GM15510 (cell line): ENCODE measurements around the gene STX1B.

ENCODE experiments used
- POLR2A ChIP-seq: IDR thresholded peaks from 3 replicates; pipeline ENCODE4 v1.6.1; 2011; ENCODE audit warnings: borderline replicate concordance; ENCODE audit not compliant: insufficient read length; ENCODE audit errors: extremely low read depth

STX1B gene

GRCh38 chr16:30972872-30973271, 37.6 kb downstream of the STX1B start:
- no peak for TF ChIP-seq POLR2A

DNA sequence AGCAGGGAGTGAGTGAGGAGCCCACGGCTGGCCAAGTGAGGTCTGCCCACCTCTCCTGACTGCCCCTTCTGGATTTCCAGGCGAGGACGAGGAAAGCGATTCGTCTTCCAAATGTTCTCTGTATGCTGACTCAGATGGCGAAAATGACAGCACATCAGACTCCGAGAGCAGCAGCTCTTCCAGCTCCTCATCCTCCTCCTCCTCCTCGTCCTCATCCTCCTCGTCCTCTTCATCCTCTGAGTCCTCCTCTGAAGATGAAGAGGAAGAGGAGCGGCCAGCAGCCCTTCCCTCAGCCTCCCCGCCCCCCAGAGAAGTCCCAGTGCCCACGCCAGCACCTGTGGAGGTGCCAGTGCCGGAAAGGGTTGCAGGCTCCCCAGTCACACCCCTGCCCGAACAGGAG, 39.1 kb downstream of the STX1B start:
- no peak for TF ChIP-seq POLR2A

GRCh38 chr16:30969246-30969842, 41.1 kb downstream of the STX1B start:
- no peak for TF ChIP-seq POLR2A

DNA sequence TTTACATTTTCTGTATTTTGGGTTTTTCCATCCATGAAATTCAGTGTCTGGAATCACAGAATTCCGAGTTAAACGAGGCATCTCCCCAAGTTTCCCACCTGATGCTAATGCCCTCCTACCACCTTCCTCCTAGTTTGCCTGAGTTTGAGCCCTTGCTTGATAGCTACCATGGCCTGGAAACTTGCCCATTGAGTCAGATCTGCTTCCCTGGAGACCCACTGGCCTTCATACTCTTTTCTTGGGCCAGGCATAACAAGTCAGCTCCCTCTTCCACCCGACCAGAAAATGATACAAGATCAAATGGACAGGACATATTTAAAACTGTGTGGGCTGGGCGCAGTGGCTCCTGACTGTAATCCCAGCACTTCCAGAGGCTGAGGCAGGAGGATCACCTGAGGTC, 42.6 kb downstream of the STX1B start:
- TF ChIP-seq POLR2A: no peak

GRCh38 chr16:30966033-30966619, 44.3 kb downstream of the STX1B start:
- TF ChIP-seq POLR2A: peak; percentile 12

GRCh38 chr16:30965436-30965835, 45.0 kb downstream of the STX1B start:
- TF ChIP-seq POLR2A: no peak

- TF ChIP-seq POLR2A: no peak
These were observed 45.7 kb downstream of the STX1B start for GRCh38 chr16:30964574-30965226.

- TF ChIP-seq POLR2A: no peak
These were observed 46.4 kb downstream of the STX1B start for GRCh38 chr16:30963925-30964511.

- TF ChIP-seq POLR2A: no peak
These were observed 49.1 kb downstream of the STX1B start for GRCh38 chr16:30961384-30961783.

GRCh38 chr16:30958175-30959079, 52.0 kb downstream of the STX1B start:
- no peak for TF ChIP-seq POLR2A

GRCh38 chr16:30957456-30958174, 52.8 kb downstream of the STX1B start, which contains the start of gene SETD1A:
Gene SETD1A (plus strand): TSS chr16:30957754. CDS start chr16:30958732, 978 bp downstream.
- TF ChIP-seq POLR2A: peak; percentile 30

DNA sequence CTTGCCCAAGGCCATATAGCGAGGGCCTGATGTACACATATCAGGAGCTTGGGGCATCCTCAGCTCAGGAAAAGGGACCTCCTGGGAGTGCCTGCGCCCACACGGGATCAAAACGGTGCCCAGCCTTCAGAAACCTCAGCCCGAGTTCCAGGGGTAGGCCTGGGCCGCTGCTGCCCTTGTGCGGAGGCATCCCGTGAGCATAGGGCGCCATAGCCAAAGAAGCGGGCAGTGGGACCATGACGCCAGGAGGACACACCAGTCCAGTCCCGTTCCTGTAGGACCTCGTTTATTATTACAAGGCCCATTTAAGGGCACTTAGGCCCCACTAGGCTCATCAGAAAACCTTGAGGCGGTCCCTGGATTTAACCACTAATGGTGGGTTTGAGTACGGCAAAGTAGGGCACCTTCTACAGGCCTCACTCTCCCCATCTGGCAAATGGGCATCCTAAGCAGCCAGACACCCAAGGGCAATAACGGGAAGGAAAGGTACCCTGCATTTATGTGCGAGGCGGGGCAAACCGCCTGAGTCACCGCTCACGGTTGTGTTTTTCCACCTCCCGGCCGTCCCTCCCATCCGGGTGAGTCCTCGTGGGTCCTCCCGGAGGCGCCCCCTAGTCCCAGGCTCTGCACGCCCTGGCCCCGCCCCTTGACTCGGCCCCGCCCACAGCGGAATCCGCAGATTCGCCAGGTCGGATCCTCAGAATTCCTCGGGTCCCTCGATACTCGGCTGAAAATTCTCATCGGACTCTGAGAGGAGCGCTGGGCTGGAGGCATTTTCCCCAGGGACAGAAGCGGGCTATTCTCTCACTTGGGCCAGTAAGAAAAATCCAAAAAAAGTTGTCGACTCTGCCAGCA, 53.6 kb downstream of the STX1B start:
- TF ChIP-seq POLR2A: peak; percentile 30

DNA sequence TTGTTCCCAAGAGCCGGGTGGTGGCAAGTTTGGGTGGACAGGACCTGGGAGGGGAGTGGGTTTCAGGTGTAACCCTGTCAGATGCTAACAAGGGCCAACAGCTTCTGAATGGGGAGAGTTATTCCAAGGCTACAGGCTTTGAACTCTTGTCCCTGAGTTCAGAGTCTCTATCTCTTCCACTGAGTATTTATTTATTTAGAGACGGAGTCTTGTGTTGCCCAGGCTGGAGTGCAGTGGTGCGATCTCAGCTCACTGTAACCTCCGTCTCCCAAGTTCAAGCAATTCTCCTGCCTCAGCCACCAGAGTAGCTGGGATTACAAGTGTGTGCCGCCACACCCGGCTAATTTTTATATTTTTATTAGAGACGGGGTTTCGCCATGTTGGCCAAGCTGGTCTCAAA, 55.4 kb downstream of the STX1B start:
- no peak for TF ChIP-seq POLR2A
